HAP-1 (cell line): ENCODE measurements around the gene USP24.
A peak's percentile ranks its signal among the peaks of the same experiment; 100 is the strongest.

Source experiments
- DNase-seq, 2 experiments: peaks; one replicate each; pipeline ENCODE4 v3.0.0-alpha.2; 2016 to 2020; ENCODE audit warnings: low spot score in 2 of 2
- H3K27me3 ChIP-seq: fragments of 250-450 bp; sonication (Bioruptor Pico); 2 replicates; pipeline ENCODE4 v1.5.1; 2020; ENCODE audit warnings: low read depth, mild to moderate bottlenecking, moderate library complexity
- H3K36me3 ChIP-seq: fragments of 250-450 bp; sonication (Bioruptor Pico); replicated peaks from 2 replicates; pipeline ENCODE4 v1.5.1; 2020; ENCODE audit warnings: mild to moderate bottlenecking
- H3K4me1 ChIP-seq: fragments of 250-450 bp; sonication (Bioruptor Pico); 2 replicates; pipeline ENCODE4 v1.5.1; 2020; ENCODE audit warnings: mild to moderate bottlenecking
- H3K4me3 ChIP-seq: fragments of 250-450 bp; sonication (Bioruptor Pico); 2 replicates; pipeline ENCODE4 v1.5.1; 2020; ENCODE audit warnings: mild to moderate bottlenecking, moderate library complexity
- H3K9me3 ChIP-seq: fragments of 250-450 bp; sonication (Bioruptor Pico); 2 replicates; pipeline ENCODE4 v1.5.1; 2020; ENCODE audit warnings: mild to moderate bottlenecking, moderate library complexity
- in situ Hi-C: fragments of 300-500 bp; cut with MboI; formaldehyde crosslinking; loops from 3 replicates; pipeline ENCODE4 v1.14.3; 2020; ENCODE audit warnings: low sequenced_read_pairs, inconsistent platforms, mixed read lengths

Gene USP24

GRCh38 chr1:55084257-55084656 lies 130.9 kb downstream of the USP24 start:
- Histone ChIP-seq H3K4me1 (peaks cover 6% of the 10 kb centered on the region; the same call in 1 of the 2 replicates), H3K9me3 (no peaks in the 10 kb centered on the region), H3K27me3 (no peaks in the 10 kb centered on the region), H3K36me3 (peaks cover 78% of the 10 kb centered on the region), H3K4me3 (no peak overlapping the region)
- in situ Hi-C loops, result no loop called here
- no peak for DNase-seq

- no peaks in the 10 kb centered on the region for H3K27me3 ChIP-seq
- no peak overlapping the region for H3K4me3 ChIP-seq
- H3K4me1 ChIP-seq, result 0 out of 2 replicates have a peak, but pooled peaks cover 6% of the 10 kb centered on the region
- no peaks in the 10 kb centered on the region for H3K9me3 ChIP-seq
- peaks cover 80% of the 10 kb centered on the region for H3K36me3 ChIP-seq
- no peak for DNase-seq
- in situ Hi-C loops, result no loop called here
These were observed 133.3 kb downstream of the USP24 start for GRCh38 chr1:55081905-55082296.

GRCh38 chr1:55081188-55081904 lies 133.8 kb downstream of the USP24 start:
- peak in 1 of 2 experiments; percentile 2 for DNase-seq
- Histone ChIP-seq H3K36me3 (peaks cover 82% of the 10 kb centered on the region), H3K4me1 (0 out of 2 replicates have a peak, but pooled peaks cover 6% of the 10 kb centered on the region), H3K27me3 (no peaks in the 10 kb centered on the region), H3K9me3 (no peaks in the 10 kb centered on the region), H3K4me3 (no peak overlapping the region)
- in situ Hi-C loops, result no loop called here

- no peak for DNase-seq
- H3K4me1 ChIP-seq, result 0 out of 2 replicates have a peak, but pooled peaks cover 6% of the 10 kb centered on the region
- in situ Hi-C loops, result no loop called here
- H3K36me3 ChIP-seq, result peaks cover 78% of the 10 kb centered on the region
- no peak overlapping the region for H3K4me3 ChIP-seq
- no peaks in the 10 kb centered on the region for H3K9me3 ChIP-seq
- no peaks in the 10 kb centered on the region for H3K27me3 ChIP-seq
These were observed 135.5 kb downstream of the USP24 start for GRCh38 chr1:55079651-55080050.

- Histone ChIP-seq H3K9me3 (no peaks in the 10 kb centered on the region), H3K27me3 (no peaks in the 10 kb centered on the region), H3K4me1 (0 out of 2 replicates have a peak, but pooled peaks cover 6% of the 10 kb centered on the region), H3K4me3 (no peak overlapping the region), H3K36me3 (peaks cover 76% of the 10 kb centered on the region)
- in situ Hi-C loops, result no loop called here
- DNase-seq, result no peak
These were observed 136.7 kb downstream of the USP24 start for GRCh38 chr1:55078470-55078869.

GRCh38 chr1:55076356-55076755 lies 138.8 kb downstream of the USP24 start:
- in situ Hi-C loops, result no loop called here
- H3K4me3 ChIP-seq, result no peak overlapping the region
- H3K4me1 ChIP-seq, result 0 out of 2 replicates have a peak, but pooled peaks cover 1% of the 10 kb centered on the region
- no peaks in the 10 kb centered on the region for H3K9me3 ChIP-seq
- peaks cover 80% of the 10 kb centered on the region for H3K36me3 ChIP-seq
- no peaks in the 10 kb centered on the region for H3K27me3 ChIP-seq
- no peak for DNase-seq

- Histone ChIP-seq H3K36me3 (peaks cover 74% of the 10 kb centered on the region), H3K27me3 (no peaks in the 10 kb centered on the region), H3K4me3 (no peak overlapping the region), H3K9me3 (no peaks in the 10 kb centered on the region), H3K4me1 (no peaks in the 10 kb centered on the region)
- in situ Hi-C loops, result no loop called here
- DNase-seq, result no peak
These were observed 140.7 kb downstream of the USP24 start for GRCh38 chr1:55074455-55074854.

GRCh38 chr1:55073187-55073916 lies 141.8 kb downstream of the USP24 start:
- Histone ChIP-seq H3K4me1 (no peaks in the 10 kb centered on the region), H3K27me3 (no peaks in the 10 kb centered on the region), H3K9me3 (no peaks in the 10 kb centered on the region), H3K4me3 (no peak overlapping the region), H3K36me3 (peaks cover 80% of the 10 kb centered on the region)
- no peak for DNase-seq
- in situ Hi-C loops, result no loop called here

- Histone ChIP-seq H3K27me3 (no peaks in the 10 kb centered on the region), H3K9me3 (no peaks in the 10 kb centered on the region), H3K36me3 (peaks cover 78% of the 10 kb centered on the region), H3K4me1 (no peaks in the 10 kb centered on the region), H3K4me3 (no peak overlapping the region)
- in situ Hi-C loops, result no loop called here
- peak; percentile 42 to 71 for DNase-seq
These were observed 143.7 kb downstream of the USP24 start for GRCh38 chr1:55071477-55071876.

GRCh38 chr1:55070293-55071164 lies 144.6 kb downstream of the USP24 start:
- Histone ChIP-seq H3K9me3 (no peaks in the 10 kb centered on the region), H3K36me3 (peaks cover 75% of the 10 kb centered on the region), H3K4me3 (no peak overlapping the region), H3K4me1 (no peaks in the 10 kb centered on the region), H3K27me3 (no peaks in the 10 kb centered on the region)
- in situ Hi-C loops, result no loop called here
- DNase-seq, result no peak

GRCh38 chr1:55069280-55069679 lies 145.9 kb downstream of the USP24 start:
- no peaks in the 10 kb centered on the region for H3K4me1 ChIP-seq
- peaks cover 67% of the 10 kb centered on the region for H3K36me3 ChIP-seq
- DNase-seq, result no peak
- no peak overlapping the region for H3K4me3 ChIP-seq
- no peaks in the 10 kb centered on the region for H3K27me3 ChIP-seq
- in situ Hi-C loops, result no loop called here
- no peaks in the 10 kb centered on the region for H3K9me3 ChIP-seq

- DNase-seq, result no peak
- no peaks in the 10 kb centered on the region for H3K9me3 ChIP-seq
- no peaks in the 10 kb centered on the region for H3K27me3 ChIP-seq
- peaks cover 61% of the 10 kb centered on the region for H3K36me3 ChIP-seq
- H3K4me1 ChIP-seq, result no peaks in the 10 kb centered on the region
- in situ Hi-C loops, result no loop called here
- H3K4me3 ChIP-seq, result no peak overlapping the region
These were observed 146.5 kb downstream of the USP24 start for GRCh38 chr1:55068638-55069037.

GRCh38 chr1:55067914-55068313 lies 147.2 kb downstream of the USP24 start:
- no peak for DNase-seq
- H3K4me3 ChIP-seq, result no peak overlapping the region
- in situ Hi-C loops, result no loop called here
- peaks cover 53% of the 10 kb centered on the region for H3K36me3 ChIP-seq
- no peaks in the 10 kb centered on the region for H3K27me3 ChIP-seq
- no peaks in the 10 kb centered on the region for H3K9me3 ChIP-seq
- no peaks in the 10 kb centered on the region for H3K4me1 ChIP-seq
